Progenitor cell of endocrine pancreas (in vitro differentiated cells): ENCODE data around the gene MLPH. TPM values are rescaled to one million over a fixed set of nuclear protein-coding genes. Genes with fewer than 3 reads are reported as not detected.

Source experiments
- DNase-seq: peaks from one replicate; pipeline ENCODE4 v3.0.0; 2021; ENCODE audit warnings: low spot score; ENCODE audit not compliant: unreplicated experiment
- H3K27ac Mint-ChIP-seq: 2 replicates; pipeline ENCODE4 v1.8.0; 2021; ENCODE audit warnings: mild to moderate bottlenecking, moderate library complexity, mixed read lengths
- H3K27me3 Mint-ChIP-seq: 2 replicates; pipeline ENCODE4 v1.8.0; 2021; ENCODE audit warnings: mixed read lengths
- H3K36me3 Mint-ChIP-seq: 2 replicates; pipeline ENCODE4 v1.8.0; 2022; ENCODE audit warnings: mixed read lengths; ENCODE audit not compliant: insufficient read depth
- H3K4me1 Mint-ChIP-seq: 2 replicates; pipeline ENCODE4 v1.8.0; 2021; ENCODE audit warnings: low read depth, mixed read lengths
- H3K4me3 Mint-ChIP-seq: 2 replicates; pipeline ENCODE4 v1.8.0; 2021; ENCODE audit warnings: low read depth, mild to moderate bottlenecking, moderate library complexity, mixed read lengths
- H3K9me3 Mint-ChIP-seq: 2 replicates; pipeline ENCODE4 v1.8.0; 2021; ENCODE audit warnings: low read depth, mixed read lengths
- total RNA-seq: library from RNA; stranded (reverse); gene quantifications from 2 replicates; pipeline ENCODE4 v1.2.1, GENCODE V29; 2021
- TF ChIP-seq, protein P1 (sequence below): fragments of 200-600 bp; sonication (generic); IDR thresholded peaks from one replicate; pipeline ENCODE4 v1.5.0; 2021; ENCODE audit warnings: antibody characterized with exemption, mild to moderate bottlenecking; ENCODE audit not compliant: unreplicated experiment

Gene MLPH
- total RNA-seq, 1 donor from 2014 or later = 1.2 TPM

DNA sequence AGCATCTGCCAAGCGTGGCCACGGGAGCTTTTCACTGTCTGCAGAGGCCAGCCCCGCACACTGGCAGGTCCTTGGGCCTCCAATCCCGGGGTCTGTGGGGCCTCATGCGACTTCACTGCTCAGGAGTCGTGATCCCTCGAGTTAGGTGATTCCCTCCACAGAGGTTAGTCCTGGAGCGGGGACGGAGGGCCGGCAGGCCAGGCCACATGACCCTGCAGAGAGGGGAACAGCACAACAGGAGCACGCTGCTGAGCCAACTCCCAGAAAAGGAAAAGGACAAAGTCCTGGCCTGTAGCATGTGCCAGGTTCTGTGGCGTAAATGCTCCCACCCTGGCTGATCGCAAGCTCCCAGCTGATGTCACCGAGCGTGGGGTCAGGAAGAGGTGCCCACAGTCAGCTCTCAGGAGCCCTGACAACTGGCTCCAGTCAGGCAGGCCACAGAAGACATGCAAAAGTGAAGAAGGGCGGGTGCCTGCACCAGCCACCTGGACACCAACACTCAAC, 64.1 kb downstream of the MLPH start:
- Mint-ChIP-seq H3K27ac (no peak overlapping the region), H3K4me3 (no peak overlapping the region), H3K9me3 (peaks cover 3% of the 10 kb centered on the region), H3K36me3 (no peaks in the 10 kb centered on the region), H3K4me1 (peaks cover under 1% of the 10 kb centered on the region), H3K27me3 (peaks cover 9% of the 10 kb centered on the region)
- no peak for DNase-seq
- TF ChIP-seq, protein P1, sequence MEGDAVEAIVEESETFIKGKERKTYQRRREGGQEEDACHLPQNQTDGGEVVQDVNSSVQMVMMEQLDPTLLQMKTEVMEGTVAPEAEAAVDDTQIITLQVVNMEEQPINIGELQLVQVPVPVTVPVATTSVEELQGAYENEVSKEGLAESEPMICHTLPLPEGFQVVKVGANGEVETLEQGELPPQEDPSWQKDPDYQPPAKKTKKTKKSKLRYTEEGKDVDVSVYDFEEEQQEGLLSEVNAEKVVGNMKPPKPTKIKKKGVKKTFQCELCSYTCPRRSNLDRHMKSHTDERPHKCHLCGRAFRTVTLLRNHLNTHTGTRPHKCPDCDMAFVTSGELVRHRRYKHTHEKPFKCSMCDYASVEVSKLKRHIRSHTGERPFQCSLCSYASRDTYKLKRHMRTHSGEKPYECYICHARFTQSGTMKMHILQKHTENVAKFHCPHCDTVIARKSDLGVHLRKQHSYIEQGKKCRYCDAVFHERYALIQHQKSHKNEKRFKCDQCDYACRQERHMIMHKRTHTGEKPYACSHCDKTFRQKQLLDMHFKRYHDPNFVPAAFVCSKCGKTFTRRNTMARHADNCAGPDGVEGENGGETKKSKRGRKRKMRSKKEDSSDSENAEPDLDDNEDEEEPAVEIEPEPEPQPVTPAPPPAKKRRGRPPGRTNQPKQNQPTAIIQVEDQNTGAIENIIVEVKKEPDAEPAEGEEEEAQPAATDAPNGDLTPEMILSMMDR = no peak

GRCh38 chr2:237552908-237553307, 65.9 kb downstream of the MLPH start:
- TF ChIP-seq, protein P1 = no peak
- Mint-ChIP-seq H3K27me3 (peaks cover 17% of the 10 kb centered on the region), H3K9me3 (peaks cover 3% of the 10 kb centered on the region), H3K4me3 (no peak overlapping the region), H3K27ac (no peak overlapping the region), H3K4me1 (no peaks in the 10 kb centered on the region), H3K36me3 (no peaks in the 10 kb centered on the region)
- no peak for DNase-seq

GRCh38 chr2:237553948-237554347, 66.9 kb downstream of the MLPH start:
- no peak for DNase-seq
- Mint-ChIP-seq H3K36me3 (no peaks in the 10 kb centered on the region), H3K4me1 (no peaks in the 10 kb centered on the region), H3K27me3 (peaks cover 19% of the 10 kb centered on the region), H3K4me3 (no peak overlapping the region), H3K9me3 (peaks cover 3% of the 10 kb centered on the region), H3K27ac (no peak overlapping the region)
- TF ChIP-seq, protein P1 = no peak

GRCh38 chr2:237555560-237555959, 68.5 kb downstream of the MLPH start:
- peaks cover 23% of the 10 kb centered on the region for H3K27me3 Mint-ChIP-seq
- no peaks in the 10 kb centered on the region for H3K4me1 Mint-ChIP-seq
- H3K36me3 Mint-ChIP-seq = no peaks in the 10 kb centered on the region
- TF ChIP-seq, protein P1 = no peak
- no peak overlapping the region for H3K27ac Mint-ChIP-seq
- H3K9me3 Mint-ChIP-seq = peaks cover 3% of the 10 kb centered on the region
- no peak for DNase-seq
- H3K4me3 Mint-ChIP-seq = no peak overlapping the region

DNA sequence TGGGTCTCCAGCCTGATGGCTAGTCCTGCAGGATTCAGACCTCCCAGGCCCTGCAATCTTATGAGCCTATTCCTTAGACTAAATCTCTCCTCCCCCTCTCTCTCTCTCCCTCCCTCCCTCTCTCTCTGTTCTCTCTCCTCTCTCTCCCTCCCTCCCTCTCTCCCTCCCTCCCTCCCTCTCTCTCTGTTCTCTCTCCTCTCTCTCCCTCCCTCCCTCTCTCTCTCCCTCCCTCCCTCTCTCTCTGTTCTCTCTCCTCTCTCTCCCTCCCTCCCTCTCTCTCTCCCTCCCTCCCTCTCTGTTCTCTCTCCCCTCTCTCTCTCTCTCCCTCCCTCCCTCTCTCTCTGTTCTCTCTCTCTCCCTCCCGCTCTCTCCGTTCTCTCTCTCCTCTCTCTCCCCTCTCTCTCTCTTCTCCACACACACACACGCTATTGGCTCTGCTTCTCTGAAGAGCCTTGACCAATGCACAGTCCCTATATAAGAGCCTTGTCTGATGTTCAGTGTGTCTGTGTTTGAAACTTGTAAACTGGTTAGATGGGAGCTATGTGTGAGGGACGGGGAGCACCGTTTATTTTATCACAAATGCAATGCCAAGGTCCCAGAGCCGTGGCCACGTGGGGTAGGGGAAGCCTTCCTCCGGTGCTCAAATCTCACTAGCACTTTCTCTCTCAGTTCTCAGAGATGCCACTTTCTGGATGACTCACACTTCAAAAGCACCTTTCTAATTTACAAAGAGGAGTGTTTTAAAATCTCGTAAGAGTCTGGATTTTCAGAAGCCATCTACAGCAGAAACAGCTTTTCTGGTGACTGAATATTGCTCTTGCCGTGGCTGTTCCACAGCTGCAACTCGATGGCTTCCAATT, 70.0 kb downstream of the MLPH start:
- Mint-ChIP-seq H3K9me3 (peaks cover 3% of the 10 kb centered on the region), H3K36me3 (no peaks in the 10 kb centered on the region), H3K27me3 (peaks cover 23% of the 10 kb centered on the region), H3K4me1 (no peaks in the 10 kb centered on the region), H3K27ac (no peak overlapping the region), H3K4me3 (no peak overlapping the region)
- TF ChIP-seq, protein P1 = no peak
- DNase-seq = no peak
